ENCODE results near the gene TRIM9. TPM values are rescaled to one million over a fixed set of nuclear protein-coding genes. Genes with fewer than 3 reads are reported as not detected.

TRIM9 gene
- total and polyA plus RNA-seq, 9 of the 15 experiments (the other 6 are each of a cell fraction or from before 2014, with no cell fraction given), result 0.03 to 0.15 (median 0.04) TPM; not detected in 4

- no peak for TF ChIP-seq NONO (IDR thresholded peaks at IDR 0.05; ENCODE audit: low read depth in 2 of 2, low read length in 1 of 2)
- no peak for TF ChIP-seq TFAM (CRISPR knock-in tag; conservative IDR thresholded peaks at IDR 0.05)
- no peak for TF ChIP-seq ZNF212 (CRISPR knock-in tag; IDR thresholded peaks at IDR 0.05)
- TF ChIP-seq POLR2AphosphoS5 (IDR thresholded peaks at IDR 0.05; ENCODE audit: control insufficient read depth, insufficient read depth, low read depth, low read length), result no peak
- no peak for TF ChIP-seq RBM39 (optimal IDR thresholded peaks at IDR 0.05; ENCODE audit: low read depth, low read length)
- no peak for TF ChIP-seq TSC22D4 (tag; IDR thresholded peaks at IDR 0.05)
- TF ChIP-seq ZNF354B (CRISPR knock-in tag; IDR thresholded peaks at IDR 0.05), result no peak
- TF ChIP-seq ZNF639 (CRISPR knock-in tag; conservative IDR thresholded peaks at IDR 0.05 in 1 of 2, IDR thresholded peaks at IDR 0.05 in 1 of 2), result no peak
- no peak for TF ChIP-seq EP300 (IDR thresholded peaks at IDR 0.05; ENCODE audit: low read length)
- intact Hi-C loops (cut with micrococcal nuclease), result no loop called here
- no peaks in the 10 kb centered on the region for H3K4me1 ChIP-seq (replicated peaks in 1 of 2; ENCODE audit: control insufficient read depth in 2 of 2, insufficient read depth in 2 of 2, low read length in 2 of 2)
- no peak overlapping the region for H3K27ac ChIP-seq (ENCODE audit: extremely low read depth, low read depth, low read length)
- H3K9ac ChIP-seq (ENCODE audit: insufficient read depth in 1 of 2, low read depth in 2 of 2, low read length in 2 of 2), result no peak overlapping the region
- no peaks in the 10 kb centered on the region for H3K9me1 ChIP-seq (ENCODE audit: control insufficient read depth, insufficient read depth, low read length)
- H3K4me3 ChIP-seq, result no peak overlapping the region
- WGBS (ENCODE audit: insufficient coverage, low coverage, missing lambda C conversion rate), result 5% methylated on average over 5 of the region's 5 CpGs
- ATAC-seq (no peak), DNase-seq (ENCODE audit: extremely low read depth in 1 of 4, low spot score in 3 of 4) (no peak), FAIRE-seq (no peak)
- H3K9me3 ChIP-seq (replicated peaks; ENCODE audit: control insufficient read depth, insufficient read depth, low read depth, low read length), result no peaks in the 10 kb centered on the region
- H2AFZ ChIP-seq (ENCODE audit: low read depth, low read length), result no peak overlapping the region
- ChIA-PET CTCF (ENCODE audit: low intra/inter-chr PET ratio) (no interaction called here), POLR2A (no interaction called here)
- no peaks in the 10 kb centered on the region for H4K20me1 ChIP-seq (replicated peaks; ENCODE audit: control insufficient read depth, insufficient read depth, low read length)
- H3K36me3 ChIP-seq (ENCODE audit: control insufficient read depth, insufficient read depth, low read length), result no peaks in the 10 kb centered on the region
- in situ Hi-C loops (cut with MboI), result no loop called here
- no peaks in the 10 kb centered on the region for H3K79me2 ChIP-seq (ENCODE audit: control insufficient read depth, insufficient read depth, low read length)
- no peaks in the 10 kb centered on the region for H3K27me3 ChIP-seq (ENCODE audit: control insufficient read depth in 2 of 2, insufficient read depth in 2 of 2, low read length in 2 of 2)
- H3K4me2 ChIP-seq (ENCODE audit: insufficient read depth, low read length), result no peak overlapping the region
- no TSS peak for BruUV-seq (replicated peaks)
These were observed 29.1 kb upstream of the TRIM9 start for GRCh38 chr14:51124029-51124428.

All from K562 (cell line).